ENCODE data around the gene INTS11. TPM values are rescaled to one million over a fixed set of nuclear protein-coding genes. Genes with fewer than 3 reads are reported as not detected.

The INTS11 gene
- total RNA-seq (2022; extraction: Qiagen RNA extraction; ENCODE audit: low read depth) = 45.2 to 58.3 TPM (median 56.8 TPM) in 5 replicates

GRCh38 chr1:1324524-1325287 is at the start of gene INTS11, which contains the start of gene CPTP:
Gene INTS11 (minus strand): TSS chr1:1324660. CDS start chr1:1324608, 52 bp downstream.
Gene CPTP (plus strand): TSS chr1:1324802. CDS start chr1:1326911, 2,109 bp downstream.

DNA sequence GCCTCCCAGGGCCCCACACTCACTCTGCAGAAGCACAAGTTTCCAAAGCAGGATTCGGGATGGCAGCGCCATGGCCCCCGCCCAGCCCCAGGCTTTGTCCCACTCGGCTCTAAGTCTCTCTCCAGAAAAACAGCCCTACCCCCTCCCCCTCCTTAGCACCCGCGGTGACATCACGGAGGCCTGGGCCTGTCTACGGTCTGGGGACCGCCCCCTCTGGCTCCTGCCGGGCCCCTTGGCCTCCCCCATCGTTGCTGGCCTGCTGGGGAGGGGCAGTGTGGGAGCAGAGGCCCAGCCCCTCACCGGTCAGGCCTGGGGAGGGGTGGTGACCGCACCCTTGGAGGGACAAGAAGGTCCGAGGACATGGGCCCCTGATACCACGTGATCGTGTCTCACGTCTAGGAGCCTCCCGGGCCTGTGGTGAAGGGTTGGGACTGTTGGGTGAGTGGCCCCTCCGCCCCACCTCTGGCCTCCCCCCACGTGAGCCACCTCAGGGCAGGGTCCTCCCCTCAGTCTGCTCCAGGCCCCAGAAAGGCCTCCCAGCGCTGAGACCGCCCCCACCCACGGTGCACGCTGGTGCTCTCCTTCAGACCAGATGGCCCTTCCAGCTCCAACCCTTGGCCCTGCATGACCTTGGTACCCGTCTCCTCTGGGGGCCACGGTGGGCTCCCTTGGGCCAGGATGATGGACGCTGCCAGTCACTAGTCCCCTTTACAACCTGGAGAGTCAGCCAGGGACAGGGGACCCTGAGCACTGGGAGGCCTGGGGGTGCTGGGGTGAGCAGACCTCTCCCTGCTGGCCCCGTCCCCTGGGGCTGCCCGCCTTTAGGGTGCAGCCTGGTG is 34.2 kb upstream of the INTS11 start, which contains the start of gene MXRA8:
Gene MXRA8, minus strand, starts transcription at position 123 of the 839 bp plus-strand sequence. Its CDS starts 51 bp downstream, at position 72.

DNA sequence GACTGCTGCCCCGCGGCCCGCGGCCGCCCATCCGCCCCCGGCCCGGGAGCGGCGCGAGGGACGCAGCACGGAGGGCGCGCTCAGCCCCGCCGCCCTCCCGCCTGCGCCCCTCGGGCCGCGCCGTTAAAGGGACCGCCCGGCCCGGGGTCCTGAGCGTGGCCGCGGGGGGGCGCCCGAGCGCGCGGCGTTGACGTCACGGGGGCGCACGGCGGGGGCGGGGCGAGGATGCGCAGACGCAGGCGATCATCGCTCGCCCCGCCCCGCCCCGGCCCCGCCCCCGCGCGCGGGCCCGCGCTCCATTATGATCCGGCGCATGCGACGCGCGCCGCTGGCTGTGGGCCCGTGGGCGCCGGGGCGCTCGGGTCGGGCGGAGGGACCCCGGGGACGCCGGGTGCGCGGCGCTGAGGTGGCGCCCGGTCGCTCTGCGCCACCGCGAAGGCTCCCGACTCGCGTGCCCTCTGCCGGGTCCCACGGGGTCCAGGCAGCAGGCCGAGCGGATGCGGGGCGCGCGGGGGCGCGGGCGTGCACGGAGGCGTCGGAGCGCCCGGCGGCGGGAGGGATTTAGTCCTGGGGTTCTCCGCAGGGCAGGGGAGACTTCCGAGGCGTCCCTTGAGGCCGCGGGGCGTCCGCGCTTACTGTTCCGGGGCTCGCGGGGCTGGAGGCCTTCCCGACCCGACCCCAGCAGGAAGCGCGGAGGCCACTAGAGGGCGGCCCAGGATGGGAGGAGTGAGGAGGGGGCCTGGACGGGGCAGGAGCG is 25.0 kb upstream of the INTS11 start, which contains the start of gene DVL1:
Gene DVL1, minus strand, starts transcription at position 163 of the 757 bp plus-strand sequence. CDS start 353 bp downstream, outside the sequence.

GRCh38 chr1:1331068-1331965 is 6.9 kb upstream of the INTS11 start, which contains the start of gene TAS1R3:
Gene TAS1R3 (plus strand): TSS chr1:1331280. CDS start chr1:1331346, 66 bp downstream.

DNA sequence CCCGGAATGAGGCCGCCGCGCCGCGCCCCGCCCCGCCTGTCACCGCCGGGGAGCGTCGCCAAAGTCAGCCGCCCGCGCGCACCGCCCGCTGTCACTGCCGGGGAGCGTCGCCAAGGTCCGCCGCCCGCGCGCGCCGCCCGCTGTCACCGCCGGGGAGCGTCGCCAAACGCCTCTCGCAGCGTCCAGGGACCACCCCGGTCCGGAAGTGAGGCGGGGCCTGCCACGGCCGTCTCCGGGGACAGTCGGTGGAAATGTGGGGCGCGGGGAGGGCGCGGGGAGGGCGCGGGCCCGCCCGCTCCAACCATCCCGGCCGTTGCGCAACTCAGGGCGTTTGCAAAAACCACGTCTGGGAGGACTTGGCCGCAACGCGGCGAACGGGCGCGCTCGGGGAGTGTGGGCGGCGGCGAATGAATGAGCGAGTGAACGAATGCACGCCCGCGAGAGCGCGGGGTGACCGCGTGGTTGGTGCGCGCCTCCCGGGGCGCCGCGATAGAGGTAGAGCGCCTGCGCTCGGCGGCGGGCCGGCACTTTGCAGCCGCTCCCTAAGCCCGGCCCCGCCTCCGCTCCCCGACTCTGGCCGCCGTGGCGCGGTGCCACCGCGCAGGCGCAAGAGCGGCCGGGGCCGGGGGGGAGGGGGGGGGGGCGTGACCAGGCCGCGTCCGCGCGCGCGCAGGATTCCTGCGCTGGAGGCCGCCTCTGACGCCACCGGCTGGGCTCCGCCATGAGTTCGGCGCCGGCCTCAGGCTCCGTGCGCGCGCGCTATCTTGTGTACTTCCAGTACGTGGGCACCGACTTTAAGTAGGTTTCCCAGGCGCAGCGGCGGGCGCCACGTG is 16.3 kb downstream of the INTS11 start, which contains the start of the genes ACAP3 and PUSL1:
Gene ACAP3, minus strand, starts transcription at position 8 of the 833 bp plus-strand sequence. CDS start 115 bp downstream, outside the sequence.
Gene PUSL1, plus strand, starts transcription at position 675 of the 833 bp plus-strand sequence. Its CDS starts 47 bp downstream, at position 722.

GRCh38 chr1:1273512-1274298 is 50.8 kb downstream of the INTS11 start, which contains the start of gene UBE2J2:
Gene UBE2J2 (minus strand): TSS chr1:1273854. CDS start chr1:1267992, 5,862 bp downstream.

Other genes with a start within 250 kb of the INTS11 start
- gene C1orf159, start 208.6 kb downstream of the INTS11 start, total RNA-seq (2022; extraction: Qiagen RNA extraction; ENCODE audit: low read depth) = 9.8 to 14.4 TPM (median 13.9 TPM) in 5 replicates
- not detected in 5 replicates for gene TTLL10, start 150.8 kb downstream of the INTS11 start, total RNA-seq (2022; extraction: Qiagen RNA extraction; ENCODE audit: low read depth)
- 0.14 to 0.19 TPM in 2 of 5 replicates, not detected in the others for gene TNFRSF18, start 118.1 kb downstream of the INTS11 start, total RNA-seq (2022; extraction: Qiagen RNA extraction; ENCODE audit: low read depth)
- gene TNFRSF4, start 110.5 kb downstream of the INTS11 start, total RNA-seq (2022; extraction: Qiagen RNA extraction; ENCODE audit: low read depth) = 0.12 to 0.22 TPM in 2 of 5 replicates, not detected in the others
- 108 to 134 TPM (median 126 TPM) in 5 replicates for gene SDF4, start 92.7 kb downstream of the INTS11 start, total RNA-seq (2022; extraction: Qiagen RNA extraction; ENCODE audit: low read depth)
- 11.1 to 18.4 TPM (median 17.7 TPM) in 5 replicates for gene B3GALT6, start 92.4 kb downstream of the INTS11 start, total RNA-seq (2022; extraction: Qiagen RNA extraction; ENCODE audit: low read depth)
- gene C1QTNF12, start 77.9 kb downstream of the INTS11 start, total RNA-seq (2022; extraction: Qiagen RNA extraction; ENCODE audit: low read depth) = 0.98 to 1.7 TPM (median 1.6 TPM) in 5 replicates
- gene UBE2J2, start 50.8 kb downstream of the INTS11 start, total RNA-seq (2022; extraction: Qiagen RNA extraction; ENCODE audit: low read depth) = 38.9 to 49.3 TPM (median 46.2 TPM) in 5 replicates
- gene SCNN1D, start 44.2 kb downstream of the INTS11 start, total RNA-seq (2022; extraction: Qiagen RNA extraction; ENCODE audit: low read depth) = 0.77 to 2.1 TPM (median 1.1 TPM) in 5 replicates
- 11.4 to 15.4 TPM (median 14.5 TPM) in 5 replicates for gene ACAP3, start 16.7 kb downstream of the INTS11 start, total RNA-seq (2022; extraction: Qiagen RNA extraction; ENCODE audit: low read depth)
- 17.2 to 24.7 TPM (median 23.5 TPM) in 5 replicates for gene PUSL1, start 16.1 kb downstream of the INTS11 start, total RNA-seq (2022; extraction: Qiagen RNA extraction; ENCODE audit: low read depth)
- 15.6 to 23.7 TPM (median 21.0 TPM) in 5 replicates for gene CPTP, start 142 bp upstream of the INTS11 start, total RNA-seq (2022; extraction: Qiagen RNA extraction; ENCODE audit: low read depth)
- gene TAS1R3, start 6.6 kb upstream of the INTS11 start, total RNA-seq (2022; extraction: Qiagen RNA extraction; ENCODE audit: low read depth) = 0.08 to 0.19 TPM (median 0.16 TPM) in 5 replicates
- 51.2 to 74.2 TPM (median 71.4 TPM) in 5 replicates for gene DVL1, start 24.8 kb upstream of the INTS11 start, total RNA-seq (2022; extraction: Qiagen RNA extraction; ENCODE audit: low read depth)
- 0.11 to 0.62 TPM (median 0.56 TPM) in 4 of 5 replicates, not detected in the other for gene MXRA8, start 33.9 kb upstream of the INTS11 start, total RNA-seq (2022; extraction: Qiagen RNA extraction; ENCODE audit: low read depth)
- gene AURKAIP1, start 50.5 kb upstream of the INTS11 start, total RNA-seq (2022; extraction: Qiagen RNA extraction; ENCODE audit: low read depth) = 110 to 188 TPM (median 169 TPM) in 5 replicates
- 43.5 to 57.6 TPM (median 53.1 TPM) in 5 replicates for gene CCNL2, start 74.7 kb upstream of the INTS11 start, total RNA-seq (2022; extraction: Qiagen RNA extraction; ENCODE audit: low read depth)
- 128 to 156 TPM (median 134 TPM) in 5 replicates for gene MRPL20, start 82.6 kb upstream of the INTS11 start, total RNA-seq (2022; extraction: Qiagen RNA extraction; ENCODE audit: low read depth)
- gene ANKRD65, start 96.6 kb upstream of the INTS11 start, total RNA-seq (2022; extraction: Qiagen RNA extraction; ENCODE audit: low read depth) = 0.06 TPM in 1 of 5 replicates, not detected in the others
- 4.4 to 16.3 TPM (median 14.5 TPM) in 5 replicates for gene VWA1, start 111.0 kb upstream of the INTS11 start, total RNA-seq (2022; extraction: Qiagen RNA extraction; ENCODE audit: low read depth)
- not detected in 5 replicates for gene ATAD3C, start 125.0 kb upstream of the INTS11 start, total RNA-seq (2022; extraction: Qiagen RNA extraction; ENCODE audit: low read depth)
- gene ATAD3B, start 147.1 kb upstream of the INTS11 start, total RNA-seq (2022; extraction: Qiagen RNA extraction; ENCODE audit: low read depth) = 1.4 to 3.9 TPM (median 2.9 TPM) in 5 replicates
- gene ATAD3A, start 187.5 kb upstream of the INTS11 start, total RNA-seq (2022; extraction: Qiagen RNA extraction; ENCODE audit: low read depth) = 28.5 to 39.6 TPM (median 37.7 TPM) in 5 replicates
- 0.39 to 0.81 TPM (median 0.44 TPM) in 4 of 5 replicates, not detected in the other for gene TMEM240, start 216.0 kb upstream of the INTS11 start, total RNA-seq (2022; extraction: Qiagen RNA extraction; ENCODE audit: low read depth)

Data from A549 treated with GW870086 at 1 μM for 4 hours (cell line).